ENCODE results near the gene PSMG4.

The PSMG4 gene

DNA sequence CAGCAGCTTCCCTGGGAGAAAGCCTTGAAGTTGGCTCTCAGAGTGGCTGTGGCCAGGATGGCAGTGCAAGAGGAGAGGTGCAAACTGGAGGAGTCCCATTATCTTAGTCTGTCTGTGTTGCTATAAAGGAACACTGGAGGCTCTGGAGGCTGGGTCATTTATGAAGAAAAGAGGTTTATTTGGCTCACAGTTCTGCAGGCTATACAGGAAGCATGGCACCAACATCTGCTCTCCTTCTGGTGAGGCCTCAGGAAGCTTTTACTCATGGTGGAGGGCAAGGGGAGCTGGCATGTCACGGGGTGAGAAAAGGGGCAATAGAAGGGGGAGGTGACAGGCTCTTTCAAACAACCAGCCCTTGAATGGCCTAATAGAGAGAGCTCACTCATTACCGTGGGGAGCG, 47.1 kb downstream of the PSMG4 start:
- no peak for DNase-seq (ENCODE audit: low read depth in 2 of 3, low spot score in 1 of 3)

DNA sequence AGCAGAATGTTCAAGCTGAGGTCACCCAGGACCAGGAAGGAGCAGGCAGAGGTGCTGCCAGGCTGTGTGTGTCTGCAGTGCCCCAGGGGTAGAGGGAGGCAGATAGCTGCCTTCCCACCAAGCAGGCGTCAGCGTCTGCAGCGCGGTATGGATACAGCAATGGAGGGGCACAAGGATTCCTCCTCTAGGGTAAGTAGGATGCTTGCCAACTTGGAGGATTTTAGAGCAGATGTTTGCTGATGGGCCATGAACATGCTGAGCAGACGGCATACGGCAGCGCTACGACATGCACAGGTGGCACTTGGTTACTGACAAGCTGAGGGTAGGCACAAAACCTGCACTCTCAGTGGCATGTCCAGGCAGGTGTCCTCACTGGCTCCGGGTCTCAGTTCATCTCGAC, 48.1 kb downstream of the PSMG4 start:
- DNase-seq (ENCODE audit: low read depth in 2 of 3, low spot score in 1 of 3) = no peak

DNA sequence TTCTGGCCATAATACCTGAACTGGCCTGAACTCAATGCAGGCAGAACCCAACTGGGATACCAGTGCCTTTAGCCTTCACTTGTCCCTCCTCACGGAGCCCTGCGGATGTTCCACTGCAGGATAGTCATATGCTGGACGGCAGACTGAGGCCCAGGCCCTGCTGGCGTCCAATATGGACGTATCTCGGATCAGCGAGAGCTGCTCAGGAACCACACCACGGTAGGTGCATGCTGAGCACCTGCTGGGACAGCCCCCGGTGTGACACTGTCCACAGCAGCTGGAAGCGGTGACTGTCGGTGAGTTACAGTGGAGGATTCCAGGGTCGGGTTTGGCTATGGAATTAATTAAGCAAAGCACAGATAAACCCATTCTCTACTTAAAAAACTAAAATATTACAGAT, 48.7 kb downstream of the PSMG4 start:
- no peak for DNase-seq (ENCODE audit: low read depth in 2 of 3, low spot score in 1 of 3)

DNA sequence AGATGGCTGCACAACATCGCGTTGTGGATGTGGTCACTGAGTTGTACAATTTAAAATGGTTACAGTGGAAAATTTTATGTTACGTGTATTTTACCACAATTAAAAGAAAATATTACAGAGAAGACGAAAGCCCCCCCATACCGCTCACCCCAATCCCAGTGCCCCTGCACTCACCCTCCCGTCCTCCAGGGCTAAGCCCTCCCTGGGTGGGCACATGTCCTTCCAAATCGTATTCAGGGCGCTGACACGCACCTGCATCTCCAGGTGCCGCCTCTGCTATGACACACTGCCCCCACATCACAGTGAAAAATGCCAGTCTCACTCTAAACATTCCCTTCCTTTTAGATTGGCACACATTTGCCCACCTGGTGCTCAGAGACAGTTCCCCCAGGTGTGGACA, 49.4 kb downstream of the PSMG4 start:
- no peak for DNase-seq (ENCODE audit: low read depth in 2 of 3, low spot score in 1 of 3)

DNA sequence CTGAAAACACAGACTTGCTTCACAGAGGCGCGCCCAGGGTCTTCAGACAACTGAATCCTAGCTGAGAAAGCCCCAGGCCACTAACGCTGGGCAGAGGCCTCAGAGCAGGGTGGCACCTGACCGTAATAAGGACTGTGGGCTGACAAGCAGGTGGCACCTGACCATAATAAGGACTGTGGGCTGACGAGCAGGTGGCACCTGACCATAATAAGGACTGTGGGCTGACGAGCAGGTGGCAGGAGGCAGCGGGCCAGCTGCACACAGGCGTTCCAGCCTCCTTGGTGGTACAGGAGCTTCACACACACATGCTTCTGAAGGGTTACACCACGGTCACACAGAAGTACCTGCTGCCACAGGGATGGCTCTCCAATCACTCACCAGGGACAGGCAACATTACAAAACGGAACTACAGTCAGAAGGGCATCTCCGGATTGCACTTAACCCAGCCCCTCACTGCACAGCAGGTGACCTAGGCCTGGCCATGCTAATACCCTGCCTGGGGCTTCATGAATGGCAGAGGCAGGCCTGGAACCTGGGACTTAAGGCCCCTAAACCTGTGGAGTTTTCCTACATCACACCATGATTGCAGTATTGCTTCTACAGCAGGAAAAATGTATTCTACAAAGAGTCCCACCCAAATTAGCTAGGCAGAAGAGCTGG, 50.8 kb downstream of the PSMG4 start:
- no peak for DNase-seq (ENCODE audit: low read depth in 2 of 3, low spot score in 1 of 3)

DNA sequence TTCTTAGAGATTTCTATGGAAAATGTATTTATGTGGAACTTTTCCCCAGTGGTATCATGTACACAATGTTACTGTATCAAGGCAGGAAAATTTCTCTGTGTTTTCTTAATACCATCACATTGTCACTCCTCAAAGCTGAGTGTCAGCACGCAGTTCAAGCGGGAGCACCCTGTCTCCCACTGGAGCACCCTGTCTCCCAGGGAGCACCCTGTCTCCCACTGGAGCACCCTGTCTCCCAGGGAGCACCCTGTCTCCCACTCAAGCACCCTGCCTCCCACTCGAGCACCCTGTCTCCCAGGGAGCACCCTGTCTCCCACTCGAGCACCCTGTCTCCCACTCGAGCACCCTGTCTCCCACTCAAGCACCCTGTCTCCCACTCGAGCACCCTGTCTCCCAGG, 51.3 kb downstream of the PSMG4 start:
- no peak for DNase-seq (ENCODE audit: low read depth in 2 of 3, low spot score in 1 of 3)

DNA sequence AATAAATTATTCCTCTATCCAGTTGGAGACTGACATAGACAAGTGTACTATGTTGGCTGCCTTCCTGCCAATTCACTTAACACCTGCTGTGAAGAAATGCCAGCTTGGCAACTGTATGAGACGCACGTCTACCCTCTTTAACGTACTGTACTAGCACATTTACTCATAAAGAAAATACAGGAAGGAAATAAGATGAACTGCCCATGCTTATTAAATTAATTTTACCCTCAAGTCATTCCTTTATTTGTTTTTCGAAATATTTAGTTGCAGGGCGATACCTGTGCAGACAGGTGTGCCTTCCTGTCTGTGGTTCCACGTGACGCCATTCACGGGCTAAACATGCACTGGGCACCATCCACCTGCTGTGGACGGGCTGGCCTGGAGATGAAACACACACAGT, 52.0 kb downstream of the PSMG4 start:
- no peak for DNase-seq (ENCODE audit: low read depth in 2 of 3, low spot score in 1 of 3)

DNA sequence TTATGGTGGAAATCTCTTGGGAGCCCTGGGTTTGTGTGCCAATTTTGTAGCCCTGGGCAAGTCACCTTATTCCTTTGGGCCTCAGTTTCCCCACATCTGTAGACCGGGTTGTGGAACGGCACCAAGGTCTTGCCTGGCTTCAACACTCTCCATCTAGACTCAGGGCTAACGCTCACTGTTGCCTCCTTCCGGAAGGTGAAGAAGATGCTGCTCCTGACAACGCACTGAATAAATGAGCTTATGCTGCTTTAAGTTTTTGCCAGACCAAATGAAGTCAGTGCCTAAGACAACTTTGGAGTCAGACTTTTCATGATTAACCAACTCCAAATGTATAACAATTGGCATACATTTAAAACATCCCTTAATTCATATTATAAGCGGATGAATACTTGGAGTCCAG, 53.1 kb downstream of the PSMG4 start:
- no peak for DNase-seq (ENCODE audit: low read depth in 2 of 3, low spot score in 1 of 3)

DNA sequence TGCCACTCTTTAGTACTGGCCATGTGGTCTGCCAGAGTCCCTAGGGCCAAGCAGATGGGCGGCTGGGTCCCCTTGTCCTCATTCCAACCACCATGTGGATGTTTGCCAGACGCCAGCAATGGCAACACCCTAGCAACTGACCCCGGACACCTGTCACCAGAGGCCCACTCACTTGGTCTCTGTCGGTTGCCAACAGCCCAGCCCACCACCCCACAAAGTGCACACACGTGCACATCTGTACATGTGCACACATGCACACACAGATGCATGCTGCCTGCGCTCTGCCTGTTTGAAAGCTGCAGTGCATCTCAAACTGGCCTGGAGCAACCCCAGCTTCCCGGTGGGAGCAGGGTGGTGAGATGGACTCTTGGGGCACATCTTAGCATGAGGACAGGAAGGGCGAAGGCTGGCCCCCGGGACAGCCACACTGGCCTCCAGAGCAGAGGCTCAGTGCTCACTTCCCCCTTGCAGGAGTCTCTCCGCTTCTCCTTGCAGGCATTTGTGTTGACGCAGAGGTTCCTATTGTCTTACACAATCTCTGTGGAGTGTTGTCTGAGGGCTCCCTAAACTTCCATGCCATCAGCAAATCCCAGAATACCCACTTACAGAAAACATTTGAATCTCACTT, 54.0 kb downstream of the PSMG4 start:
- no peak for DNase-seq (ENCODE audit: low read depth in 2 of 3, low spot score in 1 of 3)

DNA sequence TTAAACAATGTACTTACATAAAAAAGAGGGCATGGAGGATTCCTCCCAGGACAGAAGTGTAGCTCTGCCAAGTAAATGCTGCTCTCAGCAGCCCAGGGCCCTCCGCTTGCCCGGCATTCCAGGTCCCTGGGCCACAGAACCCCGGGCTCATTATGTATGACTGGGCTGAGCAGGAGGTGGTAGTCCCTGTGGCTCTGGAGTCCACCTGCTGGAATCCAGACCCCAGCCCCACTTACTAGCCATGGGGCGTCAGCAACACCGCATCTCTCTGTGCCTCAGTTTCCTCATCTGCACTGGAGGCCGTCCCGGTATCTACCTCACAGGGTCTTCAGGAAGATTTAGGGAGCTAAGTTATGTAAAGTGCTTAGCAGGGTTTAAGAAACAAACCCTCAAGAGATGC, 55.4 kb downstream of the PSMG4 start:
- DNase-seq (ENCODE audit: low read depth in 2 of 3, low spot score in 1 of 3) = no peak

DNA sequence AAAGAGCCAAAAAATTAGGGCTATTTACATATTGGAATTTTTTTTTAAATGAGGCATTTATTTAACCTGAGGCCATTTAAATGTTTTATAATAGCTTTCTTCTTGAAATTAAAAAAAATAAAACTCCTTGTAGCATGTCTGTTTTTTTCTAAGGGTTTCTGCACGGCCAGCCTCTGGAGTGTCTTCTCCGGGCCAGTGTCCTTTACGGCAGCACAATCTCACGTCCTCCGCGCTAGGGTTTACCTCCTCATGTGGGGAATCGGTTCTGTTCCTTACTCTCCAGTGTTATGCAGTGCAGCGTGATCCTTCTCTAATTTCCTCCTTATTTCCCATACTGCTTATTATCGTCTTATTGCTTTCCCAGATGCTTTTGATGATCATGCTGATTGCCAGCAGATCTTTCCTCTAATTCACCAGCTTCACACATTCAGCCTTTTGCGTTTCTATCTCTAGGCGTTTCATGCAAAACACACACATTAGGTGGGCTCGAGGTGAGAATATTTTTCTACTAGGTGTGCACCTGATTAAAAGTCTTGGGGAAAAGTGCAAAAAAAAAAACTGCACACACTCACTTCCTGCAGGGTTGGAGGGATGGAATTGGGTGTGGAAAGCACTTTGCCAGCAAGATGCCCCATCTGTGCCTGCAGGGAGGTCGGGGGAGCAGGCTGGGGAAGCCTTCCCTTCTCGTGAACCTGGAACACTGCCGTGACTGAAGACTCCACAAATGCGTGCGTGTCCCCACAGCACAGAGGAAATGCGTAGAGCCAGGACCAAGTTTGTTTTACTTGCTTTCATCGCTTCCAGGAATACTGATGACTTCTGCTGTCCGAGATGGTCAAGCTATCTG, 56.1 kb downstream of the PSMG4 start:
- DNase-seq (ENCODE audit: low read depth in 2 of 3, low spot score in 1 of 3) = no peak

DNA sequence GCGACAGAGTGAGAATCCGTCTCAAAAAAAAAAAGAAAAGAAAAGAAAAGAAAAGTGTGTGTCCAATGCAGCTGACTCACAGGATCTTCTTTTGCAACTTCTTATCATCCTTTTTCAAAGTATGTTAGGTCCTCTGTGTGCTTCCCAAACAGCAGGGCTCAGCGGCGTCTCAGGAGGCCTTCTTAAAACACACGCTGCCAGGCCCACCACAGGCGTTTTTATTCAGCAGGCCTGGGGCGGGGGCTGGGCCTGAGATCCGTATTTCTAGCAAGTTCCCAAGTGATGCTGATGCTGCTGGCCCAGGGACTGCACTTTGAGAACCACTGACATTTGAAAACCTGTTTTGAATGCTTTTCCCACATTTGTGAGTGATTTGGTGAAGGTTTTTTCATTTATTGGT, 57.1 kb downstream of the PSMG4 start:
- DNase-seq (ENCODE audit: low read depth in 2 of 3, low spot score in 1 of 3) = no peak

DNA sequence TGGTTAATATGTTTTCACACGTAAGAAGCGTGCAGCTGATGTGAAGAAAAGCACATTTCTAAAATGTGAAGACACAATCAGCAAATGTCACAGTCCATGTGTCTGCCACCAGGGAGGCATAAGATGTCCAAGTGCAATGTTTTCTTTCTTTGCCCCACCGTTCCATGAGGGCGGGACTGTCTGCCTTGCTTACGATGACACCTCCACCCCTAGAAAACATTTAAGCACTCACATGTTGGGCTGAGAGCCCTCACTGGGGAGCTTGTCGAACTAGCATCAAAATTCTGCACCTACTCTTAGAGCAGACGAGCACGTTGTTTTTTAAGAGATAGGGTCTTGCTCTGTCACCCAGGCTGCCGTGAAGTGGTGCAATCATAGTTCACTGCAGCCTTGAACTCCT, 57.6 kb downstream of the PSMG4 start:
- no peak for DNase-seq (ENCODE audit: low read depth in 2 of 3, low spot score in 1 of 3)

DNA sequence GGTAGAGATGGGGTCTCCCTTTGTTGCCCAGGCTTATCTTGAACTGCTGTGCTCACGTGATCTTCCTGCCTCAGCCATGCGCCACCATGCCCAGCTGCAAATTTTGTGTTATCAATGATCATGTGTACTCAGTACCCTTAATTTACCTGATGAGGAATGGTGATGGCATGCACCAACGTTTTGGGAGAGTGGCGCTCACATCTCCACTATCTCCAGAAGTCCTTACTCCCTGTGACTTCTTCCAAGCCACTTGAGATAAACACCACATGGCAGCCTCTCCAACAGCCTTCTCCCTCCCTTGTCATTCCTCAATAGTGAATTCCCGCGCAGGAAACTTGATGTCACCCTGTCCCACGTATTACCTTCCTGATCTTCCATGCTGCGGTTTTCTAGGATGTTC, 58.1 kb downstream of the PSMG4 start:
- DNase-seq (ENCODE audit: low read depth in 2 of 3, low spot score in 1 of 3) = no peak
